H1 (cell line): ENCODE data around the gene KRTAP20-4. TPM values are rescaled to one million over a fixed set of nuclear protein-coding genes. Genes with fewer than 3 reads are reported as not detected.

Experiments
- CTCF ChIA-PET: fragments of 300-600 bp; sonication (Branson Sonifier 250); formaldehyde crosslinking; loops from one replicate; lab custom pipeline; 2021; ENCODE audit not compliant: partially characterized antibody; lab: Charles Lee
- POLR2A ChIA-PET: fragments of 300-600 bp; sonication (Branson Sonifier 250); formaldehyde crosslinking; loops from one replicate; lab custom pipeline; 2021; ENCODE audit warnings: inconsistent platforms; ENCODE audit not compliant: partially characterized antibody; lab: Charles Lee
- DNase-seq, 2 experiments: peaks; one replicate each; pipeline versions ENCODE4 v3.0.0 to v3.0.0-alpha.2; 2010 to 2022; ENCODE audit warnings: low spot score in 2 of 2, low read depth in 1 of 2, mixed read lengths in 1 of 2
- FAIRE-seq: peaks from 2 replicates; lab custom pipeline; 2011; peaks lifted over from hg19 to GRCh38; lab: Jason Lieb, UNC
- H2AFZ ChIP-seq: 2 replicates; pipeline ENCODE4 v1.8.1; 2012; ENCODE audit warnings: low read length, inconsistent platforms
- H2AK5ac ChIP-seq: 2 replicates; pipeline ENCODE4 v1.6.1; 2013; ENCODE audit warnings: low read depth, low read length
- H2BK120ac ChIP-seq: replicated peaks from 2 replicates; pipeline ENCODE3; 2013; ENCODE audit warnings: low read depth, low read length, inconsistent platforms
- H2BK12ac ChIP-seq: 2 replicates; pipeline ENCODE4 v1.6.1; 2013; ENCODE audit warnings: low read depth, low read length
- H2BK15ac ChIP-seq: 2 replicates; pipeline ENCODE4 v1.6.1; 2013; ENCODE audit warnings: low read length
- H2BK20ac ChIP-seq: 2 replicates; pipeline ENCODE4 v1.6.1; 2013; ENCODE audit warnings: low read length
- H2BK5ac ChIP-seq: 2 replicates; pipeline ENCODE4 v1.6.1; 2013; ENCODE audit warnings: low read depth, low read length
- H3K14ac ChIP-seq: 2 replicates; pipeline ENCODE4 v1.6.1; 2013; ENCODE audit warnings: inconsistent platforms; ENCODE audit not compliant: insufficient read length
- H3K18ac ChIP-seq: 2 replicates; pipeline ENCODE4 v1.6.1; 2013; ENCODE audit warnings: low read length; ENCODE audit errors: extremely low read depth
- H3K23ac ChIP-seq: 2 replicates; pipeline ENCODE4 v1.6.1; 2013; ENCODE audit warnings: inconsistent platforms; ENCODE audit not compliant: insufficient read length
- H3K23me2 ChIP-seq: 2 replicates; pipeline ENCODE4 v1.6.1; 2013; ENCODE audit warnings: low read depth, low read length
- H3K27ac ChIP-seq: 2 replicates; pipeline ENCODE4 v1.6.1; 2011; ENCODE audit warnings: low read depth, low read length, inconsistent platforms
- H3K27me3 ChIP-seq, 4 experiments: replicated peaks in 1 of 4; 1 replicate in 1 of 4; 2 replicates in 3 of 4; pipeline versions ENCODE4 v1.6.1 to v1.8.1; 2011 to 2013; ENCODE audit warnings: low read length in 3 of 4, mild to moderate bottlenecking in 3 of 4, inconsistent platforms in 2 of 4, mixed read lengths in 2 of 4, moderate library complexity in 1 of 4; ENCODE audit not compliant: control insufficient read depth in 3 of 4, insufficient read depth in 3 of 4; ENCODE audit errors: extremely low read depth in 1 of 4
- H3K36me3 ChIP-seq, 4 experiments: 2 replicates each; pipeline versions ENCODE4 v1.6.1 to v1.8.1; 2011 to 2013; ENCODE audit warnings: mild to moderate bottlenecking in 4 of 4, low read length in 3 of 4, moderate library complexity in 2 of 4, control low read depth in 1 of 4, inconsistent platforms in 1 of 4; ENCODE audit not compliant: insufficient read depth in 4 of 4, control insufficient read depth in 2 of 4
- H3K4ac ChIP-seq: replicated peaks from 2 replicates; pipeline ENCODE3; 2013; ENCODE audit warnings: low read length, low read depth, mixed read lengths, inconsistent platforms; ENCODE audit not compliant: insufficient read length
- H3K4me1 ChIP-seq, 4 experiments: replicated peaks in 1 of 4; 1 replicate in 1 of 4; 2 replicates in 3 of 4; pipeline versions ENCODE4 v1.6.1 to v1.8.1; 2011 to 2013; ENCODE audit warnings: low read length in 3 of 4, inconsistent platforms in 2 of 4, mixed read lengths in 1 of 4; ENCODE audit not compliant: insufficient read depth in 4 of 4, control insufficient read depth in 3 of 4
- H3K4me2 ChIP-seq, 2 experiments: 2 replicates each; pipeline versions ENCODE4 v1.6.1 to v1.8.1; 2011 to 2013; ENCODE audit warnings: low read depth in 2 of 2, low read length in 2 of 2, control low read depth in 1 of 2, inconsistent platforms in 1 of 2, mild to moderate bottlenecking in 1 of 2; ENCODE audit not compliant: insufficient read depth in 1 of 2
- H3K4me3 ChIP-seq, 4 experiments: fragments of 200-600, 300-600 bp in 1 of 4; sonication (generic), shearing (Covaris generic), sonication (Bioruptor Twin) in 1 of 4; 2 replicates each; pipeline versions ENCODE4 v1.5.1 to v1.8.1; 2011 to 2016; ENCODE audit warnings: low read length in 4 of 4, low read depth in 3 of 4, control low read depth in 2 of 4, inconsistent platforms in 2 of 4, mild to moderate bottlenecking in 2 of 4, mixed read lengths in 1 of 4, moderate library complexity in 1 of 4; ENCODE audit not compliant: insufficient read depth in 2 of 4; ENCODE audit errors: extremely low read depth in 1 of 4
- H3K56ac ChIP-seq: replicated peaks from 2 replicates; pipeline ENCODE3; 2013; ENCODE audit warnings: low read depth, mild to moderate bottlenecking, mixed read lengths, low read length, inconsistent platforms; ENCODE audit not compliant: insufficient read length
- H3K79me1 ChIP-seq: 2 replicates; pipeline ENCODE4 v1.6.1; 2013; ENCODE audit warnings: low read depth, low read length, control low read depth
- H3K79me2 ChIP-seq, 2 experiments: 2 replicates each; pipeline versions ENCODE4 v1.6.1 to v1.8.1; 2012 to 2013; ENCODE audit warnings: low read length in 2 of 2, mild to moderate bottlenecking in 2 of 2, inconsistent platforms in 1 of 2; ENCODE audit not compliant: insufficient read depth in 2 of 2, control insufficient read depth in 1 of 2
- H3K9ac ChIP-seq, 4 experiments: replicated peaks in 1 of 4; 1 replicate in 1 of 4; 2 replicates in 3 of 4; pipeline versions ENCODE4 v1.6.1 to v1.8.1; 2011 to 2013; ENCODE audit warnings: low read depth in 3 of 4, low read length in 3 of 4, control low read depth in 2 of 4, mild to moderate bottlenecking in 2 of 4, moderate library complexity in 2 of 4, inconsistent platforms in 1 of 4; ENCODE audit errors: extremely low read depth in 1 of 4
- H3K9me3 ChIP-seq, 2 experiments: 2 replicates each; pipeline versions ENCODE4 v1.6.1 to v1.8.1; 2012 to 2013; ENCODE audit warnings: mild to moderate bottlenecking in 2 of 2, moderate library complexity in 2 of 2, control low read depth in 1 of 2, inconsistent platforms in 1 of 2, low read depth in 1 of 2, low read length in 1 of 2, mixed read lengths in 1 of 2; ENCODE audit not compliant: insufficient read depth in 2 of 2
- H4K20me1 ChIP-seq, 2 experiments: replicated peaks in 1 of 2; 2 replicates each; pipeline versions ENCODE3 to v1.8.1; 2011 to 2013; ENCODE audit warnings: inconsistent platforms in 2 of 2, low read length in 2 of 2, mild to moderate bottlenecking in 1 of 2; ENCODE audit not compliant: insufficient read depth in 2 of 2, control insufficient read depth in 1 of 2
- H4K5ac ChIP-seq: 2 replicates; pipeline ENCODE4 v1.6.1; 2013; ENCODE audit warnings: low read length, low read depth, mixed read lengths, inconsistent platforms; ENCODE audit not compliant: insufficient read length
- H4K8ac ChIP-seq: 2 replicates; pipeline ENCODE4 v1.8.0; 2013; ENCODE audit warnings: mild to moderate bottlenecking, moderate library complexity, low read length, inconsistent platforms; ENCODE audit not compliant: insufficient read depth; ENCODE audit errors: extremely low read depth
- H4K91ac ChIP-seq: replicated peaks from 2 replicates; pipeline ENCODE3; 2013; ENCODE audit warnings: low read length, mixed read lengths, inconsistent platforms; ENCODE audit not compliant: insufficient read length
- ASH2L ChIP-seq: fragments of 200-600, 300-600 bp; sonication (generic); IDR thresholded peaks from one replicate; pipeline ENCODE4 v1.7.1; 2017; ENCODE audit warnings: low read length
- ATF2 ChIP-seq: IDR thresholded peaks from 2 replicates; pipeline ENCODE4 v1.6.1; 2012; ENCODE audit warnings: low read length, inconsistent platforms
- CEBPB ChIP-seq: IDR thresholded peaks from 2 replicates; pipeline ENCODE4 v1.6.1; 2012; ENCODE audit warnings: low read depth, low read length
- HDAC6 ChIP-seq: IDR thresholded peaks from one replicate; pipeline ENCODE4 v1.7.1; 2012; ENCODE audit warnings: low read depth, mild to moderate bottlenecking, inconsistent platforms, low read length, moderate library complexity
- KDM5A ChIP-seq: fragments of 200-600 bp; IDR thresholded peaks from 2 replicates; pipeline ENCODE4 v1.7.1; 2012; ENCODE audit warnings: mild to moderate bottlenecking, low read length, inconsistent platforms, mixed read lengths
- MAX ChIP-seq: IDR thresholded peaks from 2 replicates; pipeline ENCODE4 v1.6.1; 2012; ENCODE audit warnings: inconsistent platforms
- SIN3A ChIP-seq, 2 experiments: IDR thresholded peaks in 1 of 2; conservative IDR thresholded peaks in 1 of 2; 2 replicates each; pipeline ENCODE4 v1.6.1; 2011 to 2012; ENCODE audit warnings: low read length in 2 of 2, improper control_type of control experiment in 1 of 2, low read depth in 1 of 2, mild to moderate bottlenecking in 1 of 2
- SP4 ChIP-seq: IDR thresholded peaks from 2 replicates; pipeline ENCODE4 v1.6.1; 2012; ENCODE audit warnings: low read length, inconsistent platforms
- USF2 ChIP-seq: IDR thresholded peaks from 2 replicates; pipeline ENCODE4 v1.6.1; 2011; ENCODE audit warnings: low read length, improper control_type of control experiment
- WGBS, 2 experiments: shearing (Covaris generic) in 1 of 2; methylation state at CpG; one replicate each; pipeline versions ENCODE4 v1.1.6 to v1.1.7; 2013 to 2015; ENCODE audit warnings: low lambda C conversion rate in 2 of 2, mixed read lengths in 2 of 2, inconsistent platforms in 1 of 2, low coverage in 1 of 2, missing lambda C conversion rate in 1 of 2; ENCODE audit not compliant: insufficient replicate concordance in 2 of 2, insufficient coverage in 1 of 2, insufficient read length in 1 of 2; ENCODE audit errors: extremely low coverage in 1 of 2, missing lambda C conversion rate in 1 of 2; 5-methylcytosine and 5-hydroxymethylcytosine counted together
- polyA plus RNA-seq, 7 experiments: library from polyadenylated mRNA; depleted of rRNA in 3 of 7; stranded (reverse) in 5 of 7; unstranded in 2 of 7; fragments of >200 nt in 5 of 7; fragments of 200-250 nt in 2 of 7; gene quantifications; 1 replicate in 5 of 7; 2 replicates in 1 of 7; 4 replicates in 1 of 7; pipeline versions ENCODE4 v1.2.1 to v1.2.3, GENCODE V29; 2011 to 2013; ENCODE audit warnings: missing spikeins in 2 of 7, mixed read lengths in 2 of 7
- total RNA-seq: library from RNA; stranded (reverse); fragmentation: NEBNext Ultra II Directional; extraction: Animal tissue kit (Norgen Biotek cat#: 25700); gene quantifications from 2 replicates; pipeline ENCODE4 v1.2.1, GENCODE V29; 2021

Gene KRTAP20-4
- total and polyA plus RNA-seq, 2 of the 8 experiments (the other 6 are each of a cell fraction or from before 2014, with no cell fraction given), result not detected

GRCh38 chr21:30625449-30626165 is 5.2 kb downstream of the KRTAP20-4 start:
- H2AK5ac ChIP-seq, result no peak overlapping the region
- H2BK5ac ChIP-seq, result no peak overlapping the region
- H3K4me1 ChIP-seq, result peaks cover 0 to 2% (median 0%) of the 10 kb centered on the region in 4 experiments; a peak in 2 of 7 replicates
- no peak overlapping the region for H3K27ac ChIP-seq
- no peaks in the 10 kb centered on the region for H3K23me2 ChIP-seq
- no peak overlapping the region for H3K23ac ChIP-seq
- H3K79me1 ChIP-seq, result no peaks in the 10 kb centered on the region
- no peak overlapping the region for H2BK15ac ChIP-seq
- CTCF ChIA-PET, result no interaction called here
- H3K4me3 ChIP-seq, result no peak overlapping the region
- H2BK120ac ChIP-seq, result no peak overlapping the region
- WGBS, 2 experiments, result 93% methylated on average over 4 of the region's 4 CpGs; no CpG with 5 or more reads in 1 of the 2 experiments
- H3K36me3 ChIP-seq, result no peaks in the 10 kb centered on the region
- H4K91ac ChIP-seq, result no peak overlapping the region
- peaks cover 7% of the 10 kb centered on the region in 2 experiments for H3K9me3 ChIP-seq
- no peak overlapping the region for H4K8ac ChIP-seq
- no peak overlapping the region for H3K14ac ChIP-seq
- H2AFZ ChIP-seq, result no peak overlapping the region
- no peak overlapping the region for H2BK12ac ChIP-seq
- no peak overlapping the region for H3K56ac ChIP-seq
- no peak overlapping the region for H3K9ac ChIP-seq
- no peaks in the 10 kb centered on the region for H3K79me2 ChIP-seq
- H3K18ac ChIP-seq, result no peak overlapping the region
- no peak overlapping the region for H4K5ac ChIP-seq
- DNase-seq (no peak), FAIRE-seq (no peak)
- POLR2A ChIA-PET, result no interaction called here
- no peak overlapping the region for H3K4ac ChIP-seq
- peaks cover 0 to 1% (median 0%) of the 10 kb centered on the region in 4 experiments; a peak in 1 of 7 replicates for H3K27me3 ChIP-seq
- no peaks in the 10 kb centered on the region for H4K20me1 ChIP-seq
- no peak overlapping the region for H2BK20ac ChIP-seq
- H3K4me2 ChIP-seq, result no peak overlapping the region
- TF ChIP-seq ASH2L (no peak), KDM5A (no peak), SP4 (no peak), MAX (no peak), USF2 (no peak), HDAC6 (no peak), ATF2 (no peak), CEBPB (no peak), SIN3A (conservative IDR thresholded peaks at IDR 0.05 in 1 of 2, IDR thresholded peaks at IDR 0.05 in 1 of 2; ENCODE audit: low read depth in 1 of 2, low read length in 2 of 2) (no peak)
